NT2/D1 (cell line): ENCODE data around the gene MYL6.

Experiments
- DNase-seq: peaks from one replicate; pipeline ENCODE4 v3.0.0-alpha.2; 2011; ENCODE audit warnings: low read depth, low spot score
- H3K27me3 ChIP-seq: 2 replicates; pipeline ENCODE4 v1.6.0; 2011; ENCODE audit warnings: mild to moderate bottlenecking; ENCODE audit not compliant: insufficient read length, insufficient read depth
- H3K36me3 ChIP-seq: 2 replicates; pipeline ENCODE4 v1.6.1; 2011; ENCODE audit warnings: mild to moderate bottlenecking, low read length, mixed read lengths; ENCODE audit not compliant: insufficient read depth, insufficient read length
- H3K4me1 ChIP-seq: 2 replicates; pipeline ENCODE4 v1.5.1; 2011; ENCODE audit not compliant: insufficient read depth, insufficient read length
- H3K4me3 ChIP-seq: 2 replicates; pipeline ENCODE4 v1.5.1; 2011; ENCODE audit warnings: low read depth; ENCODE audit not compliant: insufficient read length
- H3K9ac ChIP-seq: 2 replicates; pipeline ENCODE4 v1.6.0; 2011; ENCODE audit warnings: low read depth; ENCODE audit not compliant: insufficient read length
- H3K9me3 ChIP-seq: 2 replicates; pipeline ENCODE4 v1.5.1; 2011; ENCODE audit warnings: mild to moderate bottlenecking, low read length; ENCODE audit not compliant: insufficient read depth
- SUZ12 ChIP-seq: IDR thresholded peaks from 2 replicates; pipeline ENCODE4 v1.6.1; 2011; ENCODE audit not compliant: insufficient read length, insufficient read depth; ENCODE audit errors: extremely low read depth
- YY1 ChIP-seq: IDR thresholded peaks from 2 replicates; pipeline ENCODE4 v1.6.1; 2011; ENCODE audit not compliant: insufficient read length, insufficient read depth
- ZNF274 ChIP-seq: IDR thresholded peaks from 2 replicates; pipeline ENCODE4 v1.6.1; 2011; ENCODE audit warnings: mild to moderate bottlenecking, low read depth, low read length

MYL6 gene

GRCh38 chr12:56130876-56131275, 27.3 kb upstream of the MYL6 start:
- Histone ChIP-seq H3K4me3 (no peak overlapping the region), H3K36me3 (peaks cover 53% of the 10 kb centered on the region), H3K27me3 (no peaks in the 10 kb centered on the region), H3K9ac (no peak overlapping the region), H3K4me1 (peaks cover 6% of the 10 kb centered on the region), H3K9me3 (peaks cover 15% of the 10 kb centered on the region)
- TF ChIP-seq ZNF274, result no peak
- TF ChIP-seq SUZ12, result no peak
- no peak for TF ChIP-seq YY1
- DNase-seq, result no peak

GRCh38 chr12:56134897-56135296, 23.3 kb upstream of the MYL6 start:
- H3K9ac ChIP-seq, result no peak overlapping the region
- peaks cover 93% of the 10 kb centered on the region for H3K36me3 ChIP-seq
- DNase-seq, result no peak
- H3K9me3 ChIP-seq, result peaks cover 15% of the 10 kb centered on the region
- no peaks in the 10 kb centered on the region for H3K27me3 ChIP-seq
- no peaks in the 10 kb centered on the region for H3K4me1 ChIP-seq
- no peak for TF ChIP-seq YY1
- TF ChIP-seq ZNF274, result no peak
- no peak for TF ChIP-seq SUZ12
- no peak overlapping the region for H3K4me3 ChIP-seq

- H3K4me1 ChIP-seq, result no peaks in the 10 kb centered on the region
- H3K36me3 ChIP-seq, result peaks cover 87% of the 10 kb centered on the region
- H3K9ac ChIP-seq, result no peak overlapping the region
- H3K4me3 ChIP-seq, result no peak overlapping the region
- H3K9me3 ChIP-seq, result no peaks in the 10 kb centered on the region
- no peak for DNase-seq
- H3K27me3 ChIP-seq, result no peaks in the 10 kb centered on the region
- TF ChIP-seq YY1 (no peak), SUZ12 (no peak), ZNF274 (no peak)
These were observed 20.1 kb upstream of the MYL6 start for GRCh38 chr12:56137853-56138571.

- Histone ChIP-seq H3K9ac (no peak overlapping the region), H3K4me3 (no peak overlapping the region), H3K36me3 (peaks cover 73% of the 10 kb centered on the region), H3K4me1 (no peaks in the 10 kb centered on the region), H3K9me3 (no peaks in the 10 kb centered on the region), H3K27me3 (no peaks in the 10 kb centered on the region)
- TF ChIP-seq ZNF274 (no peak), SUZ12 (no peak), YY1 (no peak)
- DNase-seq, result no peak
These were observed 16.0 kb upstream of the MYL6 start for GRCh38 chr12:56141946-56142784.

GRCh38 chr12:56143217-56143616, 14.9 kb upstream of the MYL6 start:
- H3K9me3 ChIP-seq, result no peaks in the 10 kb centered on the region
- peaks cover 63% of the 10 kb centered on the region for H3K36me3 ChIP-seq
- H3K4me3 ChIP-seq, result no peak overlapping the region
- TF ChIP-seq SUZ12 (no peak), YY1 (no peak), ZNF274 (no peak)
- H3K9ac ChIP-seq, result no peak overlapping the region
- DNase-seq, result no peak
- H3K27me3 ChIP-seq, result no peaks in the 10 kb centered on the region
- H3K4me1 ChIP-seq, result no peaks in the 10 kb centered on the region

GRCh38 chr12:56143870-56144269, 14.3 kb upstream of the MYL6 start:
- no peaks in the 10 kb centered on the region for H3K27me3 ChIP-seq
- H3K36me3 ChIP-seq, result peaks cover 56% of the 10 kb centered on the region
- no peak for TF ChIP-seq YY1
- TF ChIP-seq SUZ12, result no peak
- no peak for TF ChIP-seq ZNF274
- H3K9ac ChIP-seq, result no peak overlapping the region
- no peaks in the 10 kb centered on the region for H3K4me1 ChIP-seq
- H3K4me3 ChIP-seq, result no peak overlapping the region
- no peaks in the 10 kb centered on the region for H3K9me3 ChIP-seq
- no peak for DNase-seq

- Histone ChIP-seq H3K4me1 (no peaks in the 10 kb centered on the region), H3K9ac (no peak overlapping the region), H3K4me3 (no peak overlapping the region), H3K9me3 (no peaks in the 10 kb centered on the region), H3K27me3 (no peaks in the 10 kb centered on the region), H3K36me3 (peaks cover 44% of the 10 kb centered on the region)
- TF ChIP-seq ZNF274 (no peak), SUZ12 (no peak), YY1 (no peak)
- no peak for DNase-seq
These were observed 12.9 kb upstream of the MYL6 start for GRCh38 chr12:56145217-56145616.
